ENCODE measurements around the gene CETN3.
"Not testable (repeated sequence)": the region's sequence is repeated elsewhere in the genome, so short reads cannot be mapped to it uniquely, and the experiment has no call there.

DNA sequence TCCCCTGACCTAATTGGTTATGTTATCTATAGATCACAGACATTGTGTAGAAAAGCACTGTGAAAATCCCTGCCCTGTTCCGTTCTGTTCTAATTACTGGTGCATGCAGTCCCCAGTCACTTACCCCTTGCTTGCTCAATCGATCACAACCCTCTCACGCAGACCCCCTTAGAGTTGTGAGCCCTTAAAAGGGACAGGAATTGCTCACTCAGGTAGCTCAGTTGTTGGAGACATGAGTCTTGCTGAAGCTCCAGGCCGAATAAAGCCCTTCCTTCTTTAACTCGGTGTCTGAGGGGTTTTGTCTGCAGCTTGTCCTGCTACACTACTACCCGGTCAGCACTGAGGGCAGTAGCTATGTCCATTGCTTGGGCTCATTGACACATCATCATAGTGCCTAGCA lies 65.8 kb downstream of the CETN3 start:
- TF ChIP-seq, protein P1, sequence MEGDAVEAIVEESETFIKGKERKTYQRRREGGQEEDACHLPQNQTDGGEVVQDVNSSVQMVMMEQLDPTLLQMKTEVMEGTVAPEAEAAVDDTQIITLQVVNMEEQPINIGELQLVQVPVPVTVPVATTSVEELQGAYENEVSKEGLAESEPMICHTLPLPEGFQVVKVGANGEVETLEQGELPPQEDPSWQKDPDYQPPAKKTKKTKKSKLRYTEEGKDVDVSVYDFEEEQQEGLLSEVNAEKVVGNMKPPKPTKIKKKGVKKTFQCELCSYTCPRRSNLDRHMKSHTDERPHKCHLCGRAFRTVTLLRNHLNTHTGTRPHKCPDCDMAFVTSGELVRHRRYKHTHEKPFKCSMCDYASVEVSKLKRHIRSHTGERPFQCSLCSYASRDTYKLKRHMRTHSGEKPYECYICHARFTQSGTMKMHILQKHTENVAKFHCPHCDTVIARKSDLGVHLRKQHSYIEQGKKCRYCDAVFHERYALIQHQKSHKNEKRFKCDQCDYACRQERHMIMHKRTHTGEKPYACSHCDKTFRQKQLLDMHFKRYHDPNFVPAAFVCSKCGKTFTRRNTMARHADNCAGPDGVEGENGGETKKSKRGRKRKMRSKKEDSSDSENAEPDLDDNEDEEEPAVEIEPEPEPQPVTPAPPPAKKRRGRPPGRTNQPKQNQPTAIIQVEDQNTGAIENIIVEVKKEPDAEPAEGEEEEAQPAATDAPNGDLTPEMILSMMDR (IDR thresholded peaks at IDR 0.05 in 2 of 3, conservative IDR thresholded peaks at IDR 0.05 in 1 of 3; ENCODE audit: borderline replicate concordance in 1 of 3, insufficient read depth in 1 of 3, low read depth in 2 of 3, low read length in 2 of 3): not testable (repeated sequence)
- TF ChIP-seq POLR2AphosphoS5 (IDR thresholded peaks at IDR 0.05; ENCODE audit: low read depth, low read length); SP1 (IDR thresholded peaks at IDR 0.05; ENCODE audit: low read depth); RAD21 (IDR thresholded peaks at IDR 0.05; ENCODE audit: low read depth): not testable (repeated sequence)
